Activated T-cell treated with anti-CD3 and anti-CD28 coated beads for 24 hours (primary cell): ENCODE data around the gene SETD7.
A peak's percentile ranks its signal among the peaks of the same experiment; 100 is the strongest.

ENCODE experiments used
- DNase-seq: peaks from one replicate; pipeline ENCODE4 v3.0.0-alpha.2; 2020; ENCODE audit warnings: low read depth

The SETD7 gene

GRCh38 chr4:139556071-139556723, at the start of gene SETD7:
Gene SETD7 (minus strand): TSS chr4:139556219. CDS start chr4:139556137, 82 bp downstream.
- DNase-seq: peak; percentile 38

DNA sequence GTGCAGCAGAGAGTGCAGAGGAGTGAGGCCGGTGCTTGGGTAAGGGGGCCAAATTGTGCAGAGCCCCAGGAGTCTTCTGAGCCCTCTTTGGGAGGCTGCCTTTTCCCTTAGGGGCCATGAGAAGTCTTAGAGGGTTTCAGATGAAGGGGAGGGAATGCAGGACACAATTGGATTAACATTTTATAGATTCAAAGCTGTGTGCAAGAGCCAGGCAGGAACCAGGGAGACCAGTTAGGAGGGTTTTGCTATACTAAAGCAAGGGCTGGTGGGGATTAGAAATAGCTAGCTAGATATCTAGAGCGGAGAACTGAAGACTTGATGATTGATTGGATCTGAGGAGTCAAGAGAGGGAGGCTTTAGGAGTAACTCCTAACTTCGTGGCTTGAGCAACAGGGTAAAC, 49.5 kb upstream of the SETD7 start:
- no peak for DNase-seq

- DNase-seq: peak; percentile 17
Observed at GRCh38 chr4:139603576-139604410, 47.8 kb upstream of the SETD7 start.

DNA sequence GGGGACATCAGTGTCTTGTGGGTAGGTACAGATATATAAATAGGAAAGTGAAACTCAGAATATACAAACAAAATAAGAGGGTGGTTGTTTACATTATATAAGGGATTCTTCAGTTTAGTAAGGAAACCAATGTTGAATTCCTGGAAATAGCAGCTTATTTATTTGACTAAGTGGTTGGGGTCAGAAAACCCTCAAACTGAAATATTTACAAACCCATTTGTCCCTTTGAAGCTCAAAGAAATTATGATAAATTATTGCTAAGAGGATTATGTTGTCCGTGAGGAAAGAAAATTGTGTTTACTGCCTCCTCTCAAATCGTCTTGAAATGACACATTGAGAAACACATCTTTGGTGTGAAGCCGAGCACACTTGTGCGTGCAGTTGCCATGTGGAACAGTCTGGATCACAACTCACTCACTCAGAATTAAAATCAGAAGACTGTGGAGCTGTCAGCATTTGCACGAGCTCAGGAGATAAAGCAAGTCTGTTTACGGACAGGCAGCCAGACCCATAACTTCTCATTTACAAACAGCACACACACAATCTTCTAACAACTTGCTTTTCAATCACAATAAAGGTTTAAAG, 46.8 kb upstream of the SETD7 start:
- no peak for DNase-seq

- no peak for DNase-seq
Observed at GRCh38 chr4:139600662-139601061, 44.6 kb upstream of the SETD7 start.

GRCh38 chr4:139599594-139600374, 43.8 kb upstream of the SETD7 start:
- DNase-seq: no peak

- no peak for DNase-seq
Observed at GRCh38 chr4:139599076-139599475, 43.1 kb upstream of the SETD7 start.

GRCh38 chr4:139596684-139597279, 40.8 kb upstream of the SETD7 start:
- DNase-seq: no peak

- no peak for DNase-seq
Observed at GRCh38 chr4:139596034-139596683, 40.1 kb upstream of the SETD7 start.

DNA sequence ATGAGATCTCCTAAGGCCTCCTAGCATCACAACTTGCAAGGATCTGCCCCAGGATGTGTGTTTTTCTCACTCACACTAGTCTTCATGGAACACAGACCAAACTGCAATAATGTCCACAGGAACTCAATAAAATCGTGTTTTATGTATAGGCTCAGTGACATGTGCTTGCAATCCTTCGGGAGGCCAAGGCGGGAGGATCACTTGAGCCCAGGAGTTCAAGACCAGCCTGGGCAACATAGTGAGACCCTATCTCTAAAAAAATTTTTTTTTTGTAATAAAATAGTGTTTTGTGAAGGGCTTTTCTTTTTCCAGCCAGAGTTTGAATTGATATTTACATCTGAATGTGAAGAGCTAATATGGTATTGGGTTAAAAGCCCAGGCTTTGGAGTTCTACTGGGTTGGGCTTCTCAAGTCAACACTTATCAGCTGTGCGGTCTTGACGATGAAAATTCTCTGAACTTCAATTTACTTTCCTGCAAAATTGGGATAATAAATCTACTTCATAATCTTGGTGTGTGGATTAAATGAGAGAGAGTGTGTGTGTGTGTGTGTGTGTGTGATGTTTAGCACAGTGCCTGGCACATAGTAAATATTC, 38.7 kb upstream of the SETD7 start:
- DNase-seq: no peak

- no peak for DNase-seq
Observed at GRCh38 chr4:139593091-139593564, 37.1 kb upstream of the SETD7 start.

- no peak for DNase-seq
Observed at GRCh38 chr4:139589336-139590018, 33.5 kb upstream of the SETD7 start.

DNA sequence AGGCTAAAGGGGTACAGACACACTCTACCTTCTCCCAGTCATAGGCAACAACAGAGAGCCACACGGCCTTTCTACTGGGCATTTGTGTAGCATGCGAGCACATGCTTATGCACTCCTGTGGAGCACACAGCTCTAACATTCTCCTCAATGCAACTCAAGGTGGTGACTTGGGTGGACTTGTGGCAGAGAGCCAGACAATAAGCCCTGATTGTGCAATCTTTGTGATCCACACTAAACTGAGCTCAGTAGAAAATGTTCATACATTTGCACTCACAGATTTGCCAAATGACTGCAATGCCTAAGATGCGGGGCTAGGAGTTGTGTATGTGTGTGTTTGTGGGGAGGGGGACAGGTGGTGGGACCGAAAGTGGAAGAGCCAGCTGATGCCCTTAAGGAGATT, 31.4 kb upstream of the SETD7 start:
- DNase-seq: no peak

DNA sequence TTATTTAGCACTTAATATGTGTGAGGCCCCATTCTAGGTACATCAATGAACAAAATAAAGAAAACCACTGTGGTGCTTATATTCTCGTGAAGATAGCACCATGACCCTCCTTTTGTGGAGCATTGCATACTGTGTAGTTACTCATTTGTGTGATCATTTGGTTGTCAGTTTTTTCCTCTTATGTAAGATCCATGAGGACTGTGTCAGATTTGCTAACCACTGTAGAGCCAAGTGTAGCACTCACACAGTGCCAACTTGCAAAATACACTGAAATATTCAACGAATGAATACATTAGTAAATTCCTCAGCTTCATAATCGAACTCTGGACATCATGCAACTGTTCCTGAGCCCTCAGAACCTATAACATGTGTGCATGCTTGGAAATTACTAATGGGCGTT, 29.5 kb upstream of the SETD7 start:
- DNase-seq: no peak

DNA sequence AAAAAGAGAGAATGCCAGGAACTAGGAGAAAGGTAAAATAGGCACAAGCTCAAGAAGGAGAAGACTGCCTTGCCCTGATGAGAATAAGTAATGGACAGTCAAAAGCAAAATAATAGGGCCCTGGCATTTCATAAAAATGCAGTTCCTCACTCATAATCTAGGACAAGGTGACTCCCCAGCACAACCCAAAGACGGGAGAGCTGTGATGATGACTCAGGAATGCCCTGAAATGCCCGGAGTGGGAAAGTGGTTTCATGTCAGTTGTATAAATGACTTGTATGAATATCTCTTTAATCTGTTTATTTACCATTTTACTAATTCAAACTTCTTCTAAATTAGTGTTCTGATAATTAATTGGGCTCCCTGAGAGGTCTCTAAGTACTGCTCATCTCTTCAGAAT, 28.8 kb upstream of the SETD7 start:
- DNase-seq: no peak

GRCh38 chr4:139584013-139584412, 28.0 kb upstream of the SETD7 start:
- DNase-seq: no peak

DNA sequence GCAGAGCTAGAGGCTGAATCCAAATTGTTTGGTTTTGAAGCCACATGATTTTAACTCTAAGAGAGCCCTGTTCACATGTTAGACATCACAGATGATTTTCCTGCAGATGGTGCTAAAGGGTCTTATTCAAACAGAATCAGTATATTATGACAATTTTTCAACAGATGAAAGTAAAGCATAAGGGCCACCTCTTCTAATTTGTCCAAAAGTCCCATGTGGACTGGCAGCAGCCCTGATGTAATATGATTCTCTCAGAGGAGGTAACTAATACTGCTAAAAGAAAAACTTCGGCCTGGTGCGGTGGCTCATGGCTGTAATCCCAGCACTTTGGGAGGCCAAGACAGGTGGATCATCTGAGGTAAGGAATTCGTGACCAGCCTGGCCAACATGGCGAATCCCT, 26.0 kb upstream of the SETD7 start:
- no peak for DNase-seq

DNA sequence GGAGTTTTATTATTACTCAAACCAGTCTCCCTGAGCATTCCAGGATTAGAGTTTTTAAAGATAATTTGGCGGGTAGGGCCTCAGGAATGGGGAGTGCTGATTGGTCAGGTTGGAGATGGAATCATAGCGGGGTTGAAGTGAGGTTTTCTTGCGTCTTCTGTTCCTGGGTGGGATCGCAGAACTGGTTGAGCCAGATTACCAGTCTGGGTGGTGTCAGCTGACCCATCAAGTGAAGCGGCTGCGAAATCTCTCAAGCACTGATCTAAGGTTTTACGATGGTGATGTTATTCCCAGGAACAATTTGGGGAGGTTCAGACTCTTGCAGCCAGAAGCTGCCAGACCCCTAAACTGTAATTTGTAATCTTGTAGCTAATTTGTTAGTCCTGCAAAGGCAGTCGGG, 25.1 kb upstream of the SETD7 start:
- DNase-seq: no peak

- no peak for DNase-seq
Observed at GRCh38 chr4:139576219-139576618, 20.2 kb upstream of the SETD7 start.

DNA sequence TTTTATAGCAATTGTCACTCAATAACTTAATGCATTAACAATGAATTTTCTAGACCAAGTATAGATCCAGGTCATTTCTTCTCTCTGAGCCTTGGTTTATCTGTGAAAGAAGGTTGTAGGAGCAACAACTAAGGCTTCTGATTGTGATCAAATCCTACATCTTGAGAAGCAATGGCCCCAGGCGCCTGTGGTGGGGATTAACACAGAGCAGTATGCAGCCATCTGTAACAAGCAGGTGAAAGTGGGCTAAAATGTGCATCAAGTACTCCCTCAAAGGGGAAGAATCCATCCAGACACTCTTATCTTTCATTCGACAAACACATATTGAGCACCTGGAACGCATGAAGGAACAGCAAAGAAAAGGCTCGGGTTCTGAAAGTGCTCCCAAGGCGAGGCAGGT, 19.1 kb upstream of the SETD7 start:
- no peak for DNase-seq
